ENCODE measurements around the gene PER2. TPM values are rescaled to one million over a fixed set of nuclear protein-coding genes. Genes with fewer than 3 reads are reported as not detected.

The PER2 gene
- total and polyA plus RNA-seq, 2 of the 13 experiments (the other 11 are each of a cell fraction or from before 2014, with no cell fraction given), result 5.1 to 9.4 TPM

GRCh38 chr2:238263204-238264071 lies 25.0 kb downstream of the PER2 start (continued):
- TF ChIP-seq UBTF (CRISPR knock-in tag; IDR thresholded peaks at IDR 0.05) (peak; percentile 56; the same call in 1 of the 2 replicates), ZNF407 (CRISPR knock-in tag; IDR thresholded peaks at IDR 0.05; ENCODE audit: not compliant biosample characterization) (no peak), KLF9 (CRISPR knock-in tag; IDR thresholded peaks at IDR 0.05; ENCODE audit: low read depth) (0 out of 2 replicates have a peak, but pooled peaks have one; percentile 40), REL (CRISPR knock-in tag; conservative IDR thresholded peaks at IDR 0.05) (no peak), ZFP91 (CRISPR knock-in tag; IDR thresholded peaks at IDR 0.05; ENCODE audit: borderline replicate concordance) (peak; percentile 55), ZNF691 (CRISPR knock-in tag; IDR thresholded peaks at IDR 0.05; ENCODE audit: borderline replicate concordance, low read depth) (peak; percentile 71; the same call in 1 of the 2 replicates), ZNF788 (CRISPR knock-in tag; IDR thresholded peaks at IDR 0.05; ENCODE audit: borderline replicate concordance) (peak; percentile 87; the same call in 1 of the 2 replicates), SATB2 (CRISPR knock-in tag; IDR thresholded peaks at IDR 0.05) (0 out of 2 replicates have a peak, but pooled peaks have one; percentile 42), FOXA3 (CRISPR knock-in tag; IDR thresholded peaks at IDR 0.05) (peak; percentile 76), SIX4 (CRISPR knock-in tag; IDR thresholded peaks at IDR 0.05) (no peak), MXI1 (IDR thresholded peaks at IDR 0.05; ENCODE audit: borderline replicate concordance, low read depth, low read length) (peak; percentile 81; the same call in 1 of the 3 replicates), ZNF234 (CRISPR knock-in tag; conservative IDR thresholded peaks at IDR 0.05) (no peak), ZNF501 (CRISPR knock-in tag; IDR thresholded peaks at IDR 0.05) (peak; percentile 70), ZNF619 (CRISPR knock-in tag; IDR thresholded peaks at IDR 0.05) (no peak), ZNF232 (CRISPR knock-in tag; IDR thresholded peaks at IDR 0.05; ENCODE audit: borderline replicate concordance) (0 out of 2 replicates have a peak, but pooled peaks have one; percentile 78)
